HFFc6 (cell line): ENCODE data around the gene PEX3. TPM values are rescaled to one million over a fixed set of nuclear protein-coding genes. Genes with fewer than 3 reads are reported as not detected.

Experiments used
- DNase-seq: peaks from one replicate; pipeline ENCODE4 v3.0.0-alpha.2; 2018
- H3K27ac Mint-ChIP-seq: 2 replicates; pipeline ENCODE4 v1.8.0; 2020; ENCODE audit warnings: mild to moderate bottlenecking, mixed read lengths
- H3K27me3 Mint-ChIP-seq: 2 replicates; pipeline ENCODE4 v1.8.0; 2021; ENCODE audit warnings: mild to moderate bottlenecking, moderate library complexity, mixed read lengths; ENCODE audit not compliant: insufficient read depth
- H3K36me3 Mint-ChIP-seq: 2 replicates; pipeline ENCODE4 v1.8.0; 2021; ENCODE audit warnings: low read depth, mixed read lengths
- H3K4me1 Mint-ChIP-seq: 2 replicates; pipeline ENCODE4 v1.8.0; 2020; ENCODE audit warnings: low read depth, mixed read lengths
- H3K4me3 Mint-ChIP-seq: 2 replicates; pipeline ENCODE4 v1.8.0; 2020; ENCODE audit warnings: mild to moderate bottlenecking, moderate library complexity, mixed read lengths
- H3K9me3 Mint-ChIP-seq: 2 replicates; pipeline ENCODE4 v1.8.0; 2020; ENCODE audit warnings: mild to moderate bottlenecking, mixed read lengths
- CTCF ChIP-seq: fragments of 200-600 bp; sonication (generic); IDR thresholded peaks from 2 replicates; pipeline ENCODE4 v1.5.0; 2021; ENCODE audit warnings: antibody characterized with exemption, mild to moderate bottlenecking
- total RNA-seq, 6 experiments: library from RNA; stranded (reverse); fragmentation: NEBNext Ultra II Directional; extraction: Animal tissue kit (Norgen Biotek cat#: 25700); gene quantifications; 2 replicates in 1 of 6; 3 replicates in 5 of 6; pipeline ENCODE4 v1.2.3, GENCODE V29; 2021

PEX3 gene
- total RNA-seq, 6 experiments from 2014 or later: 18.7 to 23.7 (median 20.4) TPM

- no peak for TF ChIP-seq CTCF
- H3K36me3 Mint-ChIP-seq: no peaks in the 10 kb centered on the region
- no peaks in the 10 kb centered on the region for H3K9me3 Mint-ChIP-seq
- peak overlapping the region; percentile 66 for H3K4me3 Mint-ChIP-seq
- no peaks in the 10 kb centered on the region for H3K27me3 Mint-ChIP-seq
- H3K27ac Mint-ChIP-seq: no peak overlapping the region
- H3K4me1 Mint-ChIP-seq: peaks cover 16% of the 10 kb centered on the region; the same call in 1 of the 2 replicates
- peak; percentile 18 for DNase-seq
Measured at GRCh38 chr6:143536461-143536865, 85.9 kb downstream of the PEX3 start.

- H3K4me1 Mint-ChIP-seq: peaks cover 16% of the 10 kb centered on the region; the same call in 1 of the 2 replicates
- DNase-seq: peak; percentile 48
Measured at GRCh38 chr6:143536866-143537691, 86.5 kb downstream of the PEX3 start.

GRCh38 chr6:143538374-143538773, 87.8 kb downstream of the PEX3 start:
- no peak overlapping the region for H3K27ac Mint-ChIP-seq
- no peak for DNase-seq
- no peak for TF ChIP-seq CTCF
- no peaks in the 10 kb centered on the region for H3K27me3 Mint-ChIP-seq
- peaks cover 27% of the 10 kb centered on the region for H3K4me1 Mint-ChIP-seq
- H3K36me3 Mint-ChIP-seq: no peaks in the 10 kb centered on the region
- H3K4me3 Mint-ChIP-seq: peak overlapping the region; percentile 89
- no peaks in the 10 kb centered on the region for H3K9me3 Mint-ChIP-seq

More at GRCh38 chr6:143536866-143537691, 86.5 kb downstream of the PEX3 start:
- peak overlapping the region; percentile 74 for H3K27ac Mint-ChIP-seq
- H3K9me3 Mint-ChIP-seq: no peaks in the 10 kb centered on the region
- no peaks in the 10 kb centered on the region for H3K36me3 Mint-ChIP-seq
- H3K27me3 Mint-ChIP-seq: no peaks in the 10 kb centered on the region
- peak overlapping the region; percentile 89 for H3K4me3 Mint-ChIP-seq
- peak; percentile 58 for TF ChIP-seq CTCF

GRCh38 chr6:143539106-143539505, 88.5 kb downstream of the PEX3 start:
- Mint-ChIP-seq H3K4me1 (peaks cover 32% of the 10 kb centered on the region), H3K27me3 (no peaks in the 10 kb centered on the region), H3K27ac (no peak overlapping the region), H3K36me3 (no peaks in the 10 kb centered on the region), H3K9me3 (no peaks in the 10 kb centered on the region), H3K4me3 (no peak overlapping the region)
- no peak for DNase-seq
- no peak for TF ChIP-seq CTCF

- H3K4me1 Mint-ChIP-seq: peaks cover 32% of the 10 kb centered on the region
- no peaks in the 10 kb centered on the region for H3K36me3 Mint-ChIP-seq
- H3K27me3 Mint-ChIP-seq: no peaks in the 10 kb centered on the region
- no peak for DNase-seq
- TF ChIP-seq CTCF: no peak
- no peak overlapping the region for H3K27ac Mint-ChIP-seq
- H3K9me3 Mint-ChIP-seq: no peaks in the 10 kb centered on the region
- H3K4me3 Mint-ChIP-seq: no peak overlapping the region
Measured at GRCh38 chr6:143539734-143540133, 89.1 kb downstream of the PEX3 start.
